CD8-positive, alpha-beta memory T cell (primary cell): ENCODE measurements around the gene PCID2. TPM values are rescaled to one million over a fixed set of nuclear protein-coding genes. Genes with fewer than 3 reads are reported as not detected.
"Not testable (repeated sequence)": the region's sequence is repeated elsewhere in the genome, so short reads cannot be mapped to it uniquely, and the experiment has no call there.

Experiments
- CTCF ChIA-PET: fragments of 350-600 bp; sonication (Branson Sonifier 250); formaldehyde crosslinking; loops from one replicate; lab custom pipeline; 2021; ENCODE audit warnings: antibody characterized with exemption; lab: Charles Lee
- POLR2A ChIA-PET: fragments of 350-600 bp; sonication (Branson Sonifier 250); formaldehyde crosslinking; loops from one replicate; lab custom pipeline; 2021; ENCODE audit warnings: antibody characterized with exemption; lab: Charles Lee
- DNase-seq, 5 donors: peaks; one replicate each; pipeline versions ENCODE4 v3.0.0 to v3.0.0-alpha.2; 2020 to 2022; ENCODE audit warnings: mixed read lengths in 1 of 5
- H3K27ac ChIP-seq: one replicate; pipeline ENCODE4 v1.7.0; 2013; ENCODE audit warnings: low read depth, mild to moderate bottlenecking, low read length, moderate library complexity
- H3K27me3 ChIP-seq: 2 replicates; pipeline ENCODE4 v1.7.0; 2013; ENCODE audit warnings: low read length, mild to moderate bottlenecking; ENCODE audit not compliant: insufficient read depth, poor library complexity, severe bottlenecking
- H3K36me3 ChIP-seq: 2 replicates; pipeline ENCODE4 v1.7.0; 2013; ENCODE audit warnings: mild to moderate bottlenecking, low read length, moderate library complexity; ENCODE audit not compliant: insufficient read depth
- H3K4me1 ChIP-seq: 2 replicates; pipeline ENCODE4 v1.7.0; 2013; ENCODE audit warnings: mild to moderate bottlenecking, low read length, moderate library complexity; ENCODE audit not compliant: insufficient read depth
- H3K4me3 ChIP-seq: 2 replicates; pipeline ENCODE4 v1.7.0; 2013; ENCODE audit warnings: mild to moderate bottlenecking, low read length
- H3K9me3 ChIP-seq: 2 replicates; pipeline ENCODE4 v1.7.0; 2013; ENCODE audit warnings: mild to moderate bottlenecking, low read length
- H3K27ac Mint-ChIP-seq, 8 donors: one replicate each; pipeline ENCODE4 v1.8.0; 2020 to 2021; ENCODE audit warnings: mixed read lengths in 8 of 8, mild to moderate bottlenecking in 6 of 8, inconsistent platforms in 3 of 8, moderate library complexity in 3 of 8
- H3K27me3 Mint-ChIP-seq, 2 donors: one replicate each; pipeline ENCODE4 v1.8.0; 2020 to 2021; ENCODE audit warnings: mixed read lengths in 2 of 2, mild to moderate bottlenecking in 1 of 2, moderate library complexity in 1 of 2
- H3K36me3 Mint-ChIP-seq, 3 donors: one replicate each; pipeline ENCODE4 v1.8.0; 2020 to 2021; ENCODE audit warnings: mixed read lengths in 3 of 3, inconsistent platforms in 1 of 3, mild to moderate bottlenecking in 1 of 3
- H3K4me1 Mint-ChIP-seq, 3 donors: one replicate each; pipeline ENCODE4 v1.8.0; 2020 to 2021; ENCODE audit warnings: mixed read lengths in 3 of 3, inconsistent platforms in 1 of 3, mild to moderate bottlenecking in 1 of 3
- H3K4me3 Mint-ChIP-seq, 7 donors: one replicate each; pipeline ENCODE4 v1.8.0; 2020 to 2021; ENCODE audit warnings: mixed read lengths in 7 of 7, mild to moderate bottlenecking in 6 of 7, moderate library complexity in 4 of 7, inconsistent platforms in 2 of 7
- H3K9me3 Mint-ChIP-seq, 5 donors: one replicate each; pipeline ENCODE4 v1.8.0; 2020 to 2022; ENCODE audit warnings: mixed read lengths in 5 of 5, mild to moderate bottlenecking in 3 of 5, moderate library complexity in 2 of 5, inconsistent platforms in 1 of 5
- polyA plus RNA-seq: library from polyadenylated mRNA; unstranded; fragments of 300-500 nt; fragmentation: Illumina TruSeq; gene quantifications from one replicate; pipeline ENCODE4 v1.2.3, GENCODE V29; 2021
- total RNA-seq, 2 experiments: library from RNA; stranded (reverse); gene quantifications; one replicate each; pipeline ENCODE4 v1.2.3, GENCODE V29; 2021

PCID2 gene
- total and polyA plus RNA-seq, 3 experiments from 2014 or later = 60.1 to 90.4 (median 62.3) TPM

- H3K4me3 Mint-ChIP-seq = no peak overlapping the region
- DNase-seq = no peak
- ChIA-PET CTCF (no interaction called here), POLR2A (no interaction called here)
- no peaks in the 10 kb centered on the region for H3K27me3 ChIP-seq
- H3K4me1 ChIP-seq = no peaks in the 10 kb centered on the region
- peaks cover 11 to 27% (median 16%) of the 10 kb centered on the region in 3 donors for H3K36me3 Mint-ChIP-seq
- H3K27ac Mint-ChIP-seq = peak overlapping the region in 3 of 8 donors; percentile 48 to 84 (median 63)
- H3K9me3 Mint-ChIP-seq = peaks cover 0 to 7% (median 0%) of the 10 kb centered on the region in 5 donors
- H3K27ac ChIP-seq = no peak overlapping the region
- no peaks in the 10 kb centered on the region for H3K27me3 Mint-ChIP-seq
- H3K9me3 ChIP-seq = no peaks in the 10 kb centered on the region
- peaks cover 25 to 51% (median 40%) of the 10 kb centered on the region in 3 donors for H3K4me1 Mint-ChIP-seq
- H3K36me3 ChIP-seq = no peaks in the 10 kb centered on the region
- no peak overlapping the region for H3K4me3 ChIP-seq
Observed at GRCh38 chr13:113166681-113167080, 41.8 kb downstream of the PCID2 start.

- DNase-seq = no peak
- no peaks in the 10 kb centered on the region for H3K27me3 ChIP-seq
- POLR2A ChIA-PET = no interaction called here
- Mint-ChIP-seq H3K27me3 (no peaks in the 10 kb centered on the region), H3K4me1 (peaks cover 25 to 49% (median 43%) of the 10 kb centered on the region in 3 donors), H3K9me3 (peaks cover 0 to 7% (median 0%) of the 10 kb centered on the region in 5 donors), H3K36me3 (peaks cover 11 to 23% (median 16%) of the 10 kb centered on the region in 3 donors), H3K4me3 (no peak overlapping the region), H3K27ac (peak overlapping the region in 6 of 8 donors; percentile 42 to 84 (median 68))
- H3K36me3 ChIP-seq = no peaks in the 10 kb centered on the region
- H3K4me3 ChIP-seq = no peak overlapping the region
- no peak overlapping the region for H3K27ac ChIP-seq
- H3K9me3 ChIP-seq = no peaks in the 10 kb centered on the region
- H3K4me1 ChIP-seq = peaks cover 4% of the 10 kb centered on the region
- CTCF ChIA-PET = no interaction called here
Observed at GRCh38 chr13:113166266-113166665, 42.2 kb downstream of the PCID2 start.

GRCh38 chr13:113164492-113164891, 44.0 kb downstream of the PCID2 start:
- POLR2A ChIA-PET = interaction anchor here (1.5 kb wide), 1 partner anchor 10 kb away, joined by 4 read pairs; no protein-coding TSS in a partner anchor
- no peaks in the 10 kb centered on the region for H3K27me3 ChIP-seq
- Mint-ChIP-seq H3K27me3 (no peaks in the 10 kb centered on the region), H3K9me3 (peaks cover 0 to 7% (median 0%) of the 10 kb centered on the region in 5 donors), H3K4me3 (peak overlapping the region in 1 of 7 donors; percentile 13), H3K4me1 (peaks cover 22 to 53% (median 52%) of the 10 kb centered on the region in 3 donors), H3K36me3 (peaks cover 10 to 12% (median 11%) of the 10 kb centered on the region in 3 donors), H3K27ac (peak overlapping the region in 5 of 8 donors; percentile 1 to 84 (median 69))
- H3K36me3 ChIP-seq = no peaks in the 10 kb centered on the region
- CTCF ChIA-PET = no interaction called here
- no peak overlapping the region for H3K4me3 ChIP-seq
- no peak overlapping the region for H3K27ac ChIP-seq
- H3K4me1 ChIP-seq = peaks cover 13% of the 10 kb centered on the region
- DNase-seq = peak in 1 of 5 donors; percentile 16
- H3K9me3 ChIP-seq = no peaks in the 10 kb centered on the region

GRCh38 chr13:113162783-113163685, 45.4 kb downstream of the PCID2 start:
- Mint-ChIP-seq H3K27me3 (no peaks in the 10 kb centered on the region), H3K27ac (peak overlapping the region in 6 of 8 donors; percentile 32 to 91 (median 84)), H3K4me1 (peaks cover 22 to 53% (median 52%) of the 10 kb centered on the region in 3 donors), H3K9me3 (peaks cover 0 to 7% (median 0%) of the 10 kb centered on the region in 5 donors), H3K4me3 (peak overlapping the region in 5 of 7 donors; percentile 42 to 81 (median 55)), H3K36me3 (peaks cover 3 to 6% (median 4%) of the 10 kb centered on the region in 3 donors)
- H3K27ac ChIP-seq = no peak overlapping the region
- H3K9me3 ChIP-seq = no peaks in the 10 kb centered on the region
- H3K36me3 ChIP-seq = no peaks in the 10 kb centered on the region
- no peaks in the 10 kb centered on the region for H3K27me3 ChIP-seq
- CTCF ChIA-PET = no interaction called here
- H3K4me3 ChIP-seq = no peak overlapping the region
- POLR2A ChIA-PET = no interaction called here
- peak in 1 of 5 donors; percentile 27 for DNase-seq
- H3K4me1 ChIP-seq = peaks cover 13% of the 10 kb centered on the region

- POLR2A ChIA-PET, DNase-seq: not testable (repeated sequence)
Observed at GRCh38 chr13:113161975-113162374, 46.5 kb downstream of the PCID2 start.

GRCh38 chr13:113161433-113161832, 47.0 kb downstream of the PCID2 start:
- Histone ChIP-seq H3K36me3 (no peaks in the 10 kb centered on the region), H3K27ac (no peak overlapping the region), H3K4me3 (no peak overlapping the region), H3K4me1 (peaks cover 13% of the 10 kb centered on the region), H3K27me3 (no peaks in the 10 kb centered on the region), H3K9me3 (no peaks in the 10 kb centered on the region)
- Mint-ChIP-seq H3K4me1 (peaks cover 22 to 59% (median 49%) of the 10 kb centered on the region in 3 donors), H3K27me3 (no peaks in the 10 kb centered on the region), H3K9me3 (no peaks in the 10 kb centered on the region), H3K27ac (peak overlapping the region in 5 of 8 donors; percentile 13 to 89 (median 75)), H3K36me3 (no peaks in the 10 kb centered on the region), H3K4me3 (peak overlapping the region in 5 of 7 donors; percentile 39 to 59 (median 42))
- peak in 1 of 5 donors; percentile 6 for DNase-seq
- POLR2A ChIA-PET = interaction anchor here (0.7 kb wide), 1 partner anchor 49 kb away, joined by 3 read pairs; no protein-coding TSS in a partner anchor
- CTCF ChIA-PET = interaction anchor here (1.1 kb wide), 1 partner anchor 14 kb away, joined by 4 read pairs; no protein-coding TSS in a partner anchor

More at GRCh38 chr13:113161975-113162374, 46.5 kb downstream of the PCID2 start:
- H3K4me3 Mint-ChIP-seq, H3K36me3 Mint-ChIP-seq, H3K9me3 Mint-ChIP-seq, H3K27me3 Mint-ChIP-seq, H3K27me3 ChIP-seq, H3K4me3 ChIP-seq, H3K27ac ChIP-seq, H3K36me3 ChIP-seq, H3K27ac Mint-ChIP-seq, H3K9me3 ChIP-seq: not testable (repeated sequence)
- CTCF ChIA-PET = interaction anchor here (1.1 kb wide), 1 partner anchor 14 kb away, joined by 4 read pairs; no protein-coding TSS in a partner anchor
- H3K4me1 ChIP-seq = peaks cover 13% of the 10 kb centered on the region
- H3K4me1 Mint-ChIP-seq = peaks cover 22 to 60% (median 52%) of the 10 kb centered on the region in 3 donors

- Mint-ChIP-seq H3K9me3 (no peaks in the 10 kb centered on the region), H3K36me3 (no peaks in the 10 kb centered on the region), H3K27ac (peak overlapping the region in 6 of 8 donors; percentile 13 to 89 (median 68)), H3K4me3 (peak overlapping the region in 3 of 7 donors; percentile 39 to 42 (median 41)), H3K4me1 (peaks cover 18 to 54% (median 45%) of the 10 kb centered on the region in 3 donors), H3K27me3 (no peaks in the 10 kb centered on the region)
- no peaks in the 10 kb centered on the region for H3K36me3 ChIP-seq
- CTCF ChIA-PET = interaction anchor here (1.1 kb wide), 1 partner anchor 15 kb away, joined by 4 read pairs; no protein-coding TSS in a partner anchor
- POLR2A ChIA-PET = interaction anchor here (0.7 kb wide), 1 partner anchor 49 kb away, joined by 3 read pairs; no protein-coding TSS in a partner anchor
- H3K27ac ChIP-seq = no peak overlapping the region
- DNase-seq = no peak
- H3K4me1 ChIP-seq = peaks cover 13% of the 10 kb centered on the region
- H3K9me3 ChIP-seq = no peaks in the 10 kb centered on the region
- no peaks in the 10 kb centered on the region for H3K27me3 ChIP-seq
- H3K4me3 ChIP-seq = no peak overlapping the region
Observed at GRCh38 chr13:113160983-113161382, 47.5 kb downstream of the PCID2 start.
